Ishikawa (cell line): ENCODE measurements around the gene NUDT13.

Experiments used
- CEBPB ChIP-seq: IDR thresholded peaks from 2 replicates; pipeline ENCODE4 v1.6.1; 2012
- CREB1 ChIP-seq: IDR thresholded peaks from 2 replicates; pipeline ENCODE4 v1.6.1; 2012; ENCODE audit warnings: low read depth
- EGR1 ChIP-seq: IDR thresholded peaks from 2 replicates; pipeline ENCODE4 v1.6.1; 2012
- EP300 ChIP-seq: IDR thresholded peaks from 2 replicates; pipeline ENCODE4 v1.6.1; 2012; ENCODE audit warnings: borderline replicate concordance
- FOXM1 ChIP-seq: IDR thresholded peaks from 2 replicates; pipeline ENCODE4 v1.6.1; 2012; ENCODE audit warnings: low read depth, borderline replicate concordance
- NFIC ChIP-seq: IDR thresholded peaks from 2 replicates; pipeline ENCODE4 v1.6.1; 2012
- RAD21 ChIP-seq: IDR thresholded peaks from 2 replicates; pipeline ENCODE4 v1.6.1; 2012; ENCODE audit warnings: low read depth
- TAF1 ChIP-seq: IDR thresholded peaks from 2 replicates; pipeline ENCODE4 v1.6.1; 2012; ENCODE audit warnings: low read depth, mild to moderate bottlenecking
- TCF12 ChIP-seq: IDR thresholded peaks from 2 replicates; pipeline ENCODE4 v1.6.1; 2012; ENCODE audit warnings: low read depth
- TEAD4 ChIP-seq: IDR thresholded peaks from 2 replicates; pipeline ENCODE4 v1.6.1; 2012
- YY1 ChIP-seq: IDR thresholded peaks from 2 replicates; pipeline ENCODE4 v1.6.1; 2012; ENCODE audit warnings: low read depth
- ZBTB7A ChIP-seq: IDR thresholded peaks from 2 replicates; pipeline ENCODE4 v1.6.1; 2012; ENCODE audit warnings: low read depth
- TF ChIP-seq, protein P1 (sequence below): IDR thresholded peaks from 2 replicates; pipeline ENCODE4 v1.6.1; 2012
- TF ChIP-seq, protein P2 (sequence below): IDR thresholded peaks from 2 replicates; pipeline ENCODE4 v1.6.1; 2012; ENCODE audit warnings: low read depth, mild to moderate bottlenecking
- TF ChIP-seq, protein P3 (sequence below): IDR thresholded peaks from 2 replicates; pipeline ENCODE4 v1.6.1; 2012

NUDT13 gene

DNA sequence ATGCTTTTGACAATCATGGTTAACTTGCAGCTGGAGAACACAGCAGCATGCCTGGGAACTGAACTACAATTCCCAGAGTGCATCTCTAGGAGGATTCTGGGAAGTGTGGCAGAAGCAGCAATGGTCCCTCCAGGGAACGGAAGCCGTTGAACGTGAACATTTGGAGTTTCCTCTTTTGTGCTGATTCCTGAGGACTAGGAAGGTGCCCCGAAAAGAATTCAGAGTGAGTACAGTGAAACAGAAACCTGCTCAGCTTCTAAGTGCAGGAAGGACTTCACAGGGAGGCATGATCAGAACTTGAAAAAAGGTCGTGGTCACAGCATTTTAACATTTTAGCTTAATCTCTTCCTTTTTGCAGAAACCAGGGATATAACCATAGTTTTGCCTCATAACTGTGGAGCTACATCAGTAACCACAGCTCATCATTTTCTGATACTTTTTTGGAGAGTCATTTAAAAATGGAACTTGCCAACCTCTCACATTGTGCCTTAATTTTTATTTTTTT is at the start of gene NUDT13:
Gene NUDT13 (plus strand): TSS at position 111 of the 505 bp plus-strand sequence. CDS start 3,911 bp downstream, outside the sequence.
- TF ChIP-seq EGR1: no peak
- peak; percentile 52 for TF ChIP-seq TAF1
- TF ChIP-seq TEAD4: peak; percentile 30; the same call in 1 of the 2 replicates
- TF ChIP-seq, protein P1, sequence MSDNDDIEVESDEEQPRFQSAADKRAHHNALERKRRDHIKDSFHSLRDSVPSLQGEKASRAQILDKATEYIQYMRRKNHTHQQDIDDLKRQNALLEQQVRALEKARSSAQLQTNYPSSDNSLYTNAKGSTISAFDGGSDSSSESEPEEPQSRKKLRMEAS: 0 out of 2 replicates have a peak, but pooled peaks have one; percentile 19
- TF ChIP-seq, protein P2, sequence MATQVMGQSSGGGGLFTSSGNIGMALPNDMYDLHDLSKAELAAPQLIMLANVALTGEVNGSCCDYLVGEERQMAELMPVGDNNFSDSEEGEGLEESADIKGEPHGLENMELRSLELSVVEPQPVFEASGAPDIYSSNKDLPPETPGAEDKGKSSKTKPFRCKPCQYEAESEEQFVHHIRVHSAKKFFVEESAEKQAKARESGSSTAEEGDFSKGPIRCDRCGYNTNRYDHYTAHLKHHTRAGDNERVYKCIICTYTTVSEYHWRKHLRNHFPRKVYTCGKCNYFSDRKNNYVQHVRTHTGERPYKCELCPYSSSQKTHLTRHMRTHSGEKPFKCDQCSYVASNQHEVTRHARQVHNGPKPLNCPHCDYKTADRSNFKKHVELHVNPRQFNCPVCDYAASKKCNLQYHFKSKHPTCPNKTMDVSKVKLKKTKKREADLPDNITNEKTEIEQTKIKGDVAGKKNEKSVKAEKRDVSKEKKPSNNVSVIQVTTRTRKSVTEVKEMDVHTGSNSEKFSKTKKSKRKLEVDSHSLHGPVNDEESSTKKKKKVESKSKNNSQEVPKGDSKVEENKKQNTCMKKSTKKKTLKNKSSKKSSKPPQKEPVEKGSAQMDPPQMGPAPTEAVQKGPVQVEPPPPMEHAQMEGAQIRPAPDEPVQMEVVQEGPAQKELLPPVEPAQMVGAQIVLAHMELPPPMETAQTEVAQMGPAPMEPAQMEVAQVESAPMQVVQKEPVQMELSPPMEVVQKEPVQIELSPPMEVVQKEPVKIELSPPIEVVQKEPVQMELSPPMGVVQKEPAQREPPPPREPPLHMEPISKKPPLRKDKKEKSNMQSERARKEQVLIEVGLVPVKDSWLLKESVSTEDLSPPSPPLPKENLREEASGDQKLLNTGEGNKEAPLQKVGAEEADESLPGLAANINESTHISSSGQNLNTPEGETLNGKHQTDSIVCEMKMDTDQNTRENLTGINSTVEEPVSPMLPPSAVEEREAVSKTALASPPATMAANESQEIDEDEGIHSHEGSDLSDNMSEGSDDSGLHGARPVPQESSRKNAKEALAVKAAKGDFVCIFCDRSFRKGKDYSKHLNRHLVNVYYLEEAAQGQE: no peak
- TF ChIP-seq TCF12: 0 out of 2 replicates have a peak, but pooled peaks have one; percentile 41
- TF ChIP-seq NFIC: no peak
- TF ChIP-seq YY1: peak; percentile 87
- no peak for TF ChIP-seq CREB1

DNA sequence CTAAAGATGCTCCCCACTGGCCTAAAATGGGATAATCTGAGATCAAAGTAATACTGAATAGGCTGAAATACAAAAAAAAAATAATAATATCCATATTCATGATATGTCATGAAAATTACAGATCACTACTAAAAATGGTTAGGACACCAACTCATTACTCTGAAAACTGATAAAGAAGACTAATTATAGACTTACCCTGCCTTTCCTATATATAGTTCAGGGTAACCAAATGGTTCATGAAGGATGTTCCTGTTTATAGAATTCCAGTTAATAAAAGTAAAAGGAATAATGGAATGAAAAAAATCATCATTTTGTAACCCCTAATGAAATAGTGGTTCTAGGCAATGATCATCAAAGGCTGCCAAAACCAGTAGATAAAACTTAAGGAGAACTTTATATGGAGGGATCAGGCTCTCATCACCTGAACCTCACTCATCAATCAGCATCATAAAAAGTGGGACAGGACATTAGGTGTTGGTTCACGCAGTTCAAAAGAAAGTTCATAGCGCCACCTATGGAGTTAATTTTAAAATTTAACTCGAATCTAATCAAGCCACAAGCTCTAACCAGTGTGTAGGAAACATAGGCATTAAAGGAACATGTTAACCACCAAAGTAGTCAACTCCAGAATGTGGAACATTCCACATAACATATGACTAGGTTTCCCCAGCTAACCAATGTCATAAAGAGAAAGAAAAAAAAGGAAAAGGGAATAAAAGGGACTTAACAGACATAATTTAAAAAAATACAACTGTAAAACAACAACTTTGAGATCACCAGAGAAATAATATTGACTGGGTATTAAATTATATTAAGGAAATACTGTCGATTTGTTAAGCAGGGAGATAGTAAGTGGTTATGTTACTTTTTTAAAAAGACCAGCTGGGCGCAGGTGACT is 49.3 kb upstream of the NUDT13 start:
- peak; percentile 68 for TF ChIP-seq RAD21
- TF ChIP-seq, protein P2: no peak

DNA sequence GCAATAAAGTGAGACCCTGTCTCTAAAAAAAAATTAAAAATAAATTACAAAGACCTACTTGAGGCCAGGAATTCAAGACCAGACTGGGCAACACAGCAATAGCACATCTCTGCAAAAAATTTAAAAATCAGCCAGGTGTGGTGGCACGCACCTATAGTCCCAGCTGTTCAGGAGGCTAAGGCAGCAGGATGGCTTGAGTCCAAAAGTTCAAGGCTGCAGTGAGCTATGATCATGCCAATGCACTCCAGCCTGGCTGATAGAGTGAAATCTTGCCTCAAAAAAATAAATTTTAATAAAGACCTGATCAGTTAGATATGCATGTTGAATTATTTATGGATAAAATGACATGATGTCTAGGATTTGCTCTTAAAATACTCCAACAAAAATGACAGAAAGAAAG is 48.5 kb upstream of the NUDT13 start:
- no peak for TF ChIP-seq EGR1
- TF ChIP-seq CREB1: no peak
- TF ChIP-seq RAD21: no peak

DNA sequence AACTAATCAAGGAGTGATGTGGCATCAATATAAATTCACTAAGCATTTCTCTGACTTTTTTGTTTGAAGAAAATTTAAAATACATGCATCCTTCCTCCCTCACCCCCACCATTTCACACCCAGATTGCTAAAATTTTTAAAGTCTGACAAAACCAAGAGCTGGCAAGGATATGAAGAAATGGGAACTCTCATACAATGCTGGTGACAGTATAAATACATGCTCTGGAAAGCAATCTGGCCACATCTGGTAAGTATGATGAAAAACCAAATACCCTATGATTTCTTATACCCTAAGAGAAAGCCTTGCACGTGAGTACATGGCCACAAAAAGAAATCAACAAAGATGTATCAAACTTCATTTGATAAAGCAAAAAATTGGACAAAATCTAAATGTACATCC is 44.8 kb upstream of the NUDT13 start:
- TF ChIP-seq RAD21 (no peak), TAF1 (no peak), EP300 (no peak), TEAD4 (no peak), TCF12 (no peak), CREB1 (no peak), NFIC (no peak), ZBTB7A (no peak), FOXM1 (no peak), YY1 (no peak), CEBPB (no peak), EGR1 (no peak)
- TF ChIP-seq, protein P2: no peak
- TF ChIP-seq, protein P1: no peak
- TF ChIP-seq, protein P3, sequence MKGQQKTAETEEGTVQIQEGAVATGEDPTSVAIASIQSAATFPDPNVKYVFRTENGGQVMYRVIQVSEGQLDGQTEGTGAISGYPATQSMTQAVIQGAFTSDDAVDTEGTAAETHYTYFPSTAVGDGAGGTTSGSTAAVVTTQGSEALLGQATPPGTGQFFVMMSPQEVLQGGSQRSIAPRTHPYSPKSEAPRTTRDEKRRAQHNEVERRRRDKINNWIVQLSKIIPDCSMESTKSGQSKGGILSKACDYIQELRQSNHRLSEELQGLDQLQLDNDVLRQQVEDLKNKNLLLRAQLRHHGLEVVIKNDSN: no peak

DNA sequence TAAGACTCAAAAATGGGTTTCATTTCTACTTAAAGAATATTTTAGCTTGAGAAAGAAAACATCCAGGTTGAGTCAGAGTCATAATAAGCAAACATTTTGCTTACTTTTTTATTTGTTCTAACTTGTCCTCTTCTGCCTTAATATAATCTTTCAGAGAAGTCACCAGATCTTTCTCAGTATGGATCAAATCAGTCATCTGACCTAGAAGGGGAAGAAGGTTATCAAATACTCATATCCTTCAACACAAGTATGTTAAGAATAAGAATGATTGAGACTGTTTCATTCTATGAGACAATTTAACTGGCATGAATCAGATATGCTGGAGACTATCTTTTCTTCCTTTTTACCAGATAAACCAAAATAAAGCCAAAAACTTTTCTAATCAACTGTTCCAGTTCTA is 36.6 kb upstream of the NUDT13 start:
- TF ChIP-seq, protein P3: no peak
- TF ChIP-seq FOXM1: no peak
- TF ChIP-seq, protein P2: no peak
- no peak for TF ChIP-seq RAD21
- no peak for TF ChIP-seq NFIC
- no peak for TF ChIP-seq TEAD4
- TF ChIP-seq, protein P1: no peak
- TF ChIP-seq TAF1: no peak
